Bronchial epithelial cell (primary cell): ENCODE measurements around the gene BPIFB4. TPM values are rescaled to one million over a fixed set of nuclear protein-coding genes. Genes with fewer than 3 reads are reported as not detected.

Experiments used
- DNase-seq: peaks from one replicate; pipeline ENCODE4 v3.0.0-alpha.2; 2010; ENCODE audit warnings: low read depth
- FAIRE-seq: peaks from 2 replicates; lab custom pipeline; 2011; peaks lifted over from hg19 to GRCh38; lab: Jason Lieb, UNC
- H3K27me3 ChIP-seq: 2 replicates; pipeline ENCODE4 v1.5.1; 2011; ENCODE audit warnings: low read length; ENCODE audit not compliant: control insufficient read depth, insufficient read depth
- H3K36me3 ChIP-seq: 2 replicates; pipeline ENCODE4 v1.5.1; 2011; ENCODE audit warnings: low read length; ENCODE audit not compliant: control insufficient read depth, insufficient read depth
- H3K4me3 ChIP-seq: 2 replicates; pipeline ENCODE4 v1.5.1; 2011; ENCODE audit warnings: mild to moderate bottlenecking, low read depth, low read length, control low read depth
- CTCF ChIP-seq: IDR thresholded peaks from 2 replicates; pipeline ENCODE4 v1.5.1; 2011; ENCODE audit warnings: mild to moderate bottlenecking, moderate library complexity, low read length, control low read depth, inconsistent platforms; ENCODE audit not compliant: insufficient read depth, severe bottlenecking
- total RNA-seq: library from RNA; depleted of rRNA; stranded (reverse); fragments of >200 nt; gene quantifications from 2 replicates; pipeline ENCODE4 v1.2.1, GENCODE V29; 2014

The BPIFB4 gene
- total RNA-seq, 1 donor from 2014 or later, result not detected

GRCh38 chr20:33062105-33062824 lies 17.2 kb upstream of the BPIFB4 start:
- FAIRE-seq, result no peak
- no peak for DNase-seq
- Histone ChIP-seq H3K27me3 (peaks cover 2% of the 10 kb centered on the region), H3K4me3 (no peak overlapping the region), H3K36me3 (no peaks in the 10 kb centered on the region)
- no peak for TF ChIP-seq CTCF

DNA sequence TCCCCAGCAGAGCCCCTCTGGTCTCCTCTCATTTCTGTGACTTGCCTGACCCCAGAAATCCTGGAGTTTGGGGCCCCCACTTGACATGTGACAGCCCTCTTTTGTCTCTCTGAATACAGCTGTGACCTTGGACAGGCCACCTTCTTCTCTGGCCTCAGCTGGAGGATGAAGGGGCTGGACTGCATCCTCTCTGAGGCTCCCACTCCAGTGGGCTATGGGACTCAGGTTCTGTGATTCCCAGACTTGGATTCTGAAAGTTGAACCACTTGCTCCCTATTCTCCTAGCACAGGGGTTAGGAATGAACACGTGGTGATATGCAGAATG lies 16.7 kb upstream of the BPIFB4 start:
- H3K27me3 ChIP-seq, result peaks cover 2% of the 10 kb centered on the region
- no peak for TF ChIP-seq CTCF
- no peak overlapping the region for H3K4me3 ChIP-seq
- FAIRE-seq (no peak), DNase-seq (no peak)
- H3K36me3 ChIP-seq, result no peaks in the 10 kb centered on the region

- H3K27me3 ChIP-seq, result no peaks in the 10 kb centered on the region
- no peak for TF ChIP-seq CTCF
- no peaks in the 10 kb centered on the region for H3K36me3 ChIP-seq
- no peak overlapping the region for H3K4me3 ChIP-seq
- FAIRE-seq (peak; percentile 36), DNase-seq (no peak)
Measured at GRCh38 chr20:33063271-33063670, 16.2 kb upstream of the BPIFB4 start.

GRCh38 chr20:33064572-33065287 lies 14.7 kb upstream of the BPIFB4 start:
- H3K27me3 ChIP-seq, result no peaks in the 10 kb centered on the region
- H3K36me3 ChIP-seq, result no peaks in the 10 kb centered on the region
- DNase-seq (no peak), FAIRE-seq (peak; percentile 40)
- TF ChIP-seq CTCF, result no peak
- H3K4me3 ChIP-seq, result no peak overlapping the region

- TF ChIP-seq CTCF, result no peak
- H3K27me3 ChIP-seq, result no peaks in the 10 kb centered on the region
- no peak overlapping the region for H3K4me3 ChIP-seq
- peak; percentile 72 for FAIRE-seq
- DNase-seq, result peak; percentile 83
- no peaks in the 10 kb centered on the region for H3K36me3 ChIP-seq
Measured at GRCh38 chr20:33065785-33066184, 13.7 kb upstream of the BPIFB4 start.
